IMR-90 (cell line): ENCODE measurements around the gene CD27.

ENCODE experiments used
- BHLHE40 ChIP-seq: fragments of 150-350 bp; IDR thresholded peaks from 2 replicates; pipeline ENCODE4 v1.6.1; 2016; ENCODE audit warnings: mild to moderate bottlenecking, low read depth, low read length
- CEBPB ChIP-seq: IDR thresholded peaks from 2 replicates; pipeline ENCODE4 v1.6.1; 2012; ENCODE audit warnings: low read depth, low read length, improper control_type of control experiment
- CHD1 ChIP-seq: IDR thresholded peaks from 2 replicates; pipeline ENCODE4 v1.6.1; 2012; ENCODE audit warnings: low read depth, low read length, improper control_type of control experiment
- CTCF ChIP-seq: conservative IDR thresholded peaks from 2 replicates; pipeline ENCODE4 v1.5.1; 2012; ENCODE audit warnings: mild to moderate bottlenecking, low read depth, low read length, improper control_type of control experiment
- MAFK ChIP-seq: IDR thresholded peaks from 2 replicates; pipeline ENCODE4 v1.6.1; 2012; ENCODE audit warnings: low read depth, low read length, improper control_type of control experiment
- NFE2L2 ChIP-seq: fragments of 150-350 bp; IDR thresholded peaks from 2 replicates; pipeline ENCODE4 v1.6.1; 2016; ENCODE audit warnings: low read depth, mild to moderate bottlenecking, low read length
- POLR2A ChIP-seq: IDR thresholded peaks from 2 replicates; pipeline ENCODE4 v1.6.1; 2012; ENCODE audit warnings: mild to moderate bottlenecking, low read depth, low read length
- RAD21 ChIP-seq: IDR thresholded peaks from 2 replicates; pipeline ENCODE4 v1.6.1; 2012; ENCODE audit warnings: low read length, improper control_type of control experiment

- TF ChIP-seq CTCF, result no peak
- no peak for TF ChIP-seq POLR2A
- no peak for TF ChIP-seq RAD21
- TF ChIP-seq MAFK, result no peak
- TF ChIP-seq NFE2L2, result no peak
- no peak for TF ChIP-seq BHLHE40
- TF ChIP-seq CEBPB, result peak; percentile 29; the same call in 1 of the 2 replicates
- no peak for TF ChIP-seq CHD1
These were observed 23.5 kb downstream of the CD27 start for GRCh38 chr12:6468283-6468575.
